HEK293 (cell line): ENCODE results near the gene TC2N.

Experiments used
- CTCF ChIA-PET: fragments of 350-600 bp; formaldehyde crosslinking; extraction: SDS; loops from one replicate; lab custom pipeline; 2021; ENCODE audit warnings: antibody characterized with exemption; lab: Yijun Ruan, JAX
- POLR2A ChIA-PET: fragments of 300-600 bp; formaldehyde crosslinking; extraction: SDS; loops from one replicate; lab custom pipeline; 2020; ENCODE audit warnings: antibody characterized with exemption, inconsistent platforms; lab: Yijun Ruan, JAX
- H3K27ac ChIP-seq: fragments of 200-500 bp; sonication (Bioruptor generic); 2 replicates; pipeline ENCODE4 v1.5.1; 2014; ENCODE audit warnings: low read depth, low read length, control low read depth, inconsistent platforms; ENCODE audit errors: extremely low read depth
- H3K36me3 ChIP-seq, 2 experiments: fragments of 200-500 bp in 1 of 2; sonication (Bioruptor generic) in 1 of 2; 1 replicate in 1 of 2; 2 replicates in 1 of 2; pipeline ENCODE4 v1.5.1; 2014 to 2017; ENCODE audit warnings: inconsistent platforms in 2 of 2, low read length in 2 of 2; ENCODE audit not compliant: control insufficient read depth in 2 of 2, insufficient read depth in 1 of 2
- H3K4me1 ChIP-seq: fragments of 200-500 bp; sonication (Bioruptor generic); 2 replicates; pipeline ENCODE4 v1.5.1; 2014; ENCODE audit warnings: mild to moderate bottlenecking, low read length, inconsistent platforms; ENCODE audit not compliant: control insufficient read depth, insufficient read depth
- H3K4me3 ChIP-seq: 2 replicates; pipeline ENCODE4 v1.5.1; 2011; ENCODE audit warnings: low read depth, mild to moderate bottlenecking, control low read depth, low read length, moderate library complexity
- H3K9me3 ChIP-seq: fragments of 200-500 bp; sonication (Bioruptor generic); 2 replicates; pipeline ENCODE4 v1.5.1; 2014; ENCODE audit warnings: low read depth, low read length, inconsistent platforms; ENCODE audit not compliant: control insufficient read depth, insufficient read depth
- ATF2 ChIP-seq: fragments of 450-650 bp; formaldehyde crosslinking; IDR thresholded peaks from 2 replicates; pipeline ENCODE4 v1.5.1; 2016; ENCODE audit warnings: missing biosample characterization, missing genetic modification characterization, low read depth
- HOXD13 ChIP-seq: sonication (generic); formaldehyde crosslinking; IDR thresholded peaks from 2 replicates; pipeline ENCODE4 v1.8.0; 2022; ENCODE audit warnings: missing genetic modification reagents, borderline replicate concordance
- INSM2 ChIP-seq: fragments of 450-650 bp; formaldehyde crosslinking; IDR thresholded peaks from 2 replicates; pipeline ENCODE4 v1.5.1; 2016; ENCODE audit warnings: missing biosample characterization, missing genetic modification characterization
- PRDM1 ChIP-seq: fragments of 450-650 bp; formaldehyde crosslinking; IDR thresholded peaks from 2 replicates; pipeline ENCODE4; 2016; ENCODE audit warnings: missing biosample characterization, missing genetic modification characterization
- ZBTB11 ChIP-seq: fragments of 450-650 bp; formaldehyde crosslinking; conservative IDR thresholded peaks from 2 replicates; pipeline ENCODE4 v1.5.1; 2016; ENCODE audit warnings: low read depth, missing biosample characterization, missing genetic modification characterization
- ZFP3 ChIP-seq: fragments of 450-650 bp; formaldehyde crosslinking; IDR thresholded peaks from 2 replicates; pipeline ENCODE4 v1.5.1; 2016; ENCODE audit warnings: low read depth, missing biosample characterization, missing genetic modification characterization
- ZNF174 ChIP-seq: fragments of 450-650 bp; formaldehyde crosslinking; IDR thresholded peaks from 2 replicates; pipeline ENCODE4 v1.5.0; 2017; ENCODE audit warnings: missing biosample characterization, mild to moderate bottlenecking, missing genetic modification characterization
- ZNF239 ChIP-seq: fragments of 450-650 bp; formaldehyde crosslinking; IDR thresholded peaks from 2 replicates; pipeline ENCODE4 v1.5.1; 2016; ENCODE audit warnings: missing biosample characterization, missing genetic modification characterization
- ZNF350 ChIP-seq: fragments of 450-650 bp; formaldehyde crosslinking; IDR thresholded peaks from 2 replicates; pipeline ENCODE4 v1.5.0; 2017; ENCODE audit warnings: missing biosample characterization, mild to moderate bottlenecking, missing genetic modification characterization
- ZNF362 ChIP-seq: fragments of 450-650 bp; formaldehyde crosslinking; IDR thresholded peaks from 2 replicates; pipeline ENCODE4 v1.5.1; 2016; ENCODE audit warnings: missing biosample characterization, missing genetic modification characterization
- ZNF510 ChIP-seq: fragments of 450-650 bp; formaldehyde crosslinking; IDR thresholded peaks from 2 replicates; pipeline ENCODE4 v1.5.1; 2018; ENCODE audit warnings: mild to moderate bottlenecking, missing genetic modification characterization, missing biosample characterization; ENCODE audit not compliant: insufficient replicate concordance
- ZNF514 ChIP-seq: fragments of 450-650 bp; formaldehyde crosslinking; IDR thresholded peaks from 2 replicates; pipeline ENCODE4 v1.5.1; 2016; ENCODE audit warnings: missing biosample characterization, missing genetic modification characterization
- ZNF621 ChIP-seq: fragments of 450-650 bp; formaldehyde crosslinking; IDR thresholded peaks from 2 replicates; pipeline ENCODE4 v1.5.1; 2017; ENCODE audit warnings: missing biosample characterization, missing genetic modification characterization
- ZNF664 ChIP-seq: fragments of 450-650 bp; formaldehyde crosslinking; IDR thresholded peaks from 2 replicates; pipeline ENCODE4 v1.5.1; 2016; ENCODE audit warnings: missing biosample characterization, missing genetic modification characterization
- ZNF837 ChIP-seq: fragments of 450-650 bp; formaldehyde crosslinking; IDR thresholded peaks from 2 replicates; pipeline ENCODE4 v1.5.1; 2016; ENCODE audit warnings: missing biosample characterization, missing genetic modification characterization
- ZNF843 ChIP-seq: fragments of 450-650 bp; formaldehyde crosslinking; IDR thresholded peaks from 2 replicates; pipeline ENCODE4 v1.5.1; 2016; ENCODE audit warnings: missing biosample characterization, missing genetic modification characterization

The TC2N gene

GRCh38 chr14:91896419-91896818, 29.1 kb upstream of the TC2N start:
- Histone ChIP-seq H3K36me3 (no peaks in the 10 kb centered on the region), H3K9me3 (no peaks in the 10 kb centered on the region), H3K27ac (no peak overlapping the region), H3K4me3 (no peak overlapping the region), H3K4me1 (no peaks in the 10 kb centered on the region; the same call in 1 of the 2 replicates)
- ChIA-PET POLR2A (no interaction called here), CTCF (interaction anchor here (0.6 to 1.3 kb wide), 4 partner anchors 9 to 321 kb away, joined by 3 to 4 read pairs (median 4); no protein-coding TSS in a partner anchor)
- TF ChIP-seq HOXD13 (CRISPR knock-in tag) (no peak), ZNF239 (tag by site-specific recombination) (no peak), ZFP3 (tag by site-specific recombination) (no peak), INSM2 (tag by site-specific recombination) (no peak), ZNF514 (tag by site-specific recombination) (no peak), ZNF621 (tag by site-specific recombination) (no peak), ZNF350 (tag by site-specific recombination) (no peak), ZNF664 (tag by site-specific recombination) (no peak), PRDM1 (tag by site-specific recombination) (no peak), ZBTB11 (no peak), ZNF174 (tag by site-specific recombination) (no peak), ZNF510 (tag by site-specific recombination) (no peak)

- no peaks in the 10 kb centered on the region for H3K9me3 ChIP-seq
- H3K36me3 ChIP-seq = no peaks in the 10 kb centered on the region
- no peak overlapping the region for H3K27ac ChIP-seq
- no peak for TF ChIP-seq ATF2 (tag by site-specific recombination)
- TF ChIP-seq ZNF362 (tag by site-specific recombination) = no peak
- no peak for TF ChIP-seq ZNF843 (tag by site-specific recombination)
- no peak for TF ChIP-seq ZNF837 (tag by site-specific recombination)
- ChIA-PET CTCF (interaction anchor here (0.6 to 1.3 kb wide), 7 partner anchors 9 to 839 kb away, joined by 3 to 5 read pairs (median 4); no protein-coding TSS in a partner anchor), POLR2A (no interaction called here)
- H3K4me3 ChIP-seq = no peak overlapping the region
- no peaks in the 10 kb centered on the region; the same call in 1 of the 2 replicates for H3K4me1 ChIP-seq
Observed at GRCh38 chr14:91893669-91894068, 26.3 kb upstream of the TC2N start.
